Amniotic stem cell (primary cell): ENCODE results near the gene FHAD1.
"Not testable (repeated sequence)": the region's sequence is repeated elsewhere in the genome, so short reads cannot be mapped to it uniquely, and the experiment has no call there.

Experiments
- DNase-seq: peaks from one replicate; lab custom pipeline; 2025; lab: John Stamatoyannopoulos, UW

The FHAD1 gene

DNA sequence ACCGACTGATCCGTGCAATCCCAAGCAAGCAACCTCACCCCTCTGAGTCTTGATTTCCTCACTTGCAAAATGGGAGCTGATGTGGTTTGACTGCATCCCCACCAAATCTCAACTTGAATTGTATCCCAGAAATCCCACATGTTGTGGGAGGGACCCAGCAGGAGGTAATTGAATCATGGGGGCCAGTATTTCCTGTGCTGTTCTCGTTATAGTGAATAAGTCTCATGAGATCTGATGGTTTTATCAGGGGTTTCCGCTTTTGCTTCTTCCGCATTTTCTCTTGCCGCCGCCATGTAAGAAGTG is 58.4 kb downstream of the FHAD1 start:
- DNase-seq, result no peak

DNA sequence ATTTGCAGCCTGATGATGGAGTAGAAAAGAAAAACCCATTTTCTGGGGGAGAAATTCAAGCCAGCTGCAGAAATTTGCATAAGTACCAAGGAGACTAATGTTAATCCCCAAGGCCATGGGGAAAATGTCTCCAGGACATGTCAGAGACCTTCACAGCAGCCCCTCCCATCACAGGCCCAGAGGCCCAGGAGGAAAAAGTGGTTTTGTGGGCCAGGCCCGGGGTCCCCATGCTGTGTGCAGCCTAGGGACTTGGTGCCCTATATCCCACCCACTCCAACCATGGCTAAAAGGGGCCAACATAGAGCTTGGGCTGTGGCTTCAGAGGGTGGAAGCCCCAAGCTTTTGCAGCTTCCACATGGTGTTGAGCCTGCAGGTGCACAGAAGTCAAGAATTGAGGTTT is 59.3 kb downstream of the FHAD1 start:
- not testable (repeated sequence) for DNase-seq

DNA sequence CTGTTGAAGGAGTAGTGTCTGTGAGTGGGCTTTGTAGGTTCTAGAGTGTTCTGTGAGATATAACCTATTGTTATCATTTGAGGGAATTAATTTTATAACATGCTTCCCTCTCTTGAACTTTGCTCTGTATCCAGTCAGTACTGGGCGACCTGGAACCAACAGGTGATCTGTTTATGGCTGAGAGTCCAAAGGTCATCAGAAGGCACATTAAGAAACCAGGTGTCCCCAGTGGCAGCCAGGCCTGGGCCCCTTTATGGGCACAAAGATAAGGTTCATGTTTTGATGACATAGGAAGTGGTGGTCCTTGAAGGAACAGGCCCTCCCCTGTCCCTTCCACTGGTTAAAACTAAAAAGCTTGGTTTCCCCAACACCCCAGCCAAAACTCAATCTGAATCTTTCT is 61.1 kb downstream of the FHAD1 start:
- no peak for DNase-seq

GRCh38 chr1:15308621-15309027 is 61.6 kb downstream of the FHAD1 start:
- DNase-seq, result no peak

DNA sequence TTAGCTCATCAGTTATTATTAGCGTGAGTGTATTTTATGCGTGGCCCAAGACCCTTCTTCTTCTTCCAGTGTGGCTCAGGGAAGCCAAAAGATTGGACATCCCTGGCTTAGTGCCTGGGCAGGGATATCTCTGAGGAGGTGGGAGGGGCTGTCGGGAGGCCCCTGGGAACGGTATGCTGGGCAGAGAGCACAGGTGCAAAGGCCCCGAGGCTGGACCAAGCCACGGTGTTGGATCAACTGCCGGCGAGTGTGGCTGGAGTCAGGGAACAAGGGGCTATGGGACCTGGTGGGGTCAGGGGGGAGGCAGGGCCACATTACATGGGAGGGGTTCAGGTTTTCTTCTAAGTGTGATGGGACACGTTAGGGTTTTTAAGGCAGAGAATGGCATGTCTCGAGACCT is 62.7 kb downstream of the FHAD1 start:
- no peak for DNase-seq

GRCh38 chr1:15310544-15310943 is 63.5 kb downstream of the FHAD1 start:
- no peak for DNase-seq

DNA sequence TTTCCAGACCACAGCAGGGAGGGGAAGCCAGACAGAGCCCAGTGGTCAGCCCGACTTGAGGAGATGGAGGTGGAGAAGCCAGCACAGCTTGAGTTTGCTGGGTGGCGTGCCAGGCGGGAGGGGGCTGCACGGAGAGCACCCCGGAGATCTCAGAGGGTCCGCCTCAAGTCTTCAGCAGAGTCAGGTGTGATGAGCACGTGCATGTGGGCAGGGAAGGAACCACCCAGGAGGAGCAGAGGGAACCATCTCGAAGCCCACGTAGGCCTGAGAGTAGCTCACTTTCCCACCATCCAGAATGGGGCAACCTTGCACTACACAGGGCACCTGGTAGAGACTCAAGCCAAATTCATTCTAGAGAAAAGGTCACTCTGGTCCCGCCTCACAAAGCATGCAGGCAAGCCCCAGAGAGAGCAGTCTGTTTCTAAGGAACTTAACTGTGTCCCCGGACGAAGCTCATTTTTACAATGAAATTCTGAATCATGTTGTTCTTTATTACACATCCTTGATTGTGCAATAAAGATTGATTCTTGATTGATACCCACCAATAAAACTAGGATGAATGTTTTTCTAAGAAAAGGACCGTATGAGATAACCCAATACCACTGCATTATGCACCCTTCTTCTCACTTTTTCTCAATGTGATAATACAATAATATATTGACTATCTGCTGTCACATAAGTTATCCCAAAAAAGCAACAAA is 64.2 kb downstream of the FHAD1 start:
- no peak for DNase-seq

DNA sequence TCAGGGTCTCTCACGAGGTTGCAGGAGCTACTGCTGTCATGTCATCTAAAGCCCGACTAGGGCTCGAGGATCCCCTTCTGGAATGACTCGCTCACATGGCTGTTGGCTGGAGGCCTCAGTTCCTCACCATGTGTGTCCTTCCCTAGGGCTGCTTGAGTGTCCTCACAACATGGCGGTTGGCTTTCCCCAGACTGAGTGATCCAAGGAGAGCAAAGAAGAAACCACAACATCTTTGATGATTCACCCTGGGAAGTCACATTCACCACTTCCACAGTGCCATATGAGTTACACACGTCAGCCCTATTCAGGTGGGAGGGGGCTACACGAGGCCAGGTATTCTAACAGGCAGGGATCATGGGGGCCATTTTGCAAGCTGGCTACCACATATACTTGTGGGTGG is 64.9 kb downstream of the FHAD1 start:
- no peak for DNase-seq

- DNase-seq, result no peak
These were observed 65.8 kb downstream of the FHAD1 start for GRCh38 chr1:15312626-15313411.

DNA sequence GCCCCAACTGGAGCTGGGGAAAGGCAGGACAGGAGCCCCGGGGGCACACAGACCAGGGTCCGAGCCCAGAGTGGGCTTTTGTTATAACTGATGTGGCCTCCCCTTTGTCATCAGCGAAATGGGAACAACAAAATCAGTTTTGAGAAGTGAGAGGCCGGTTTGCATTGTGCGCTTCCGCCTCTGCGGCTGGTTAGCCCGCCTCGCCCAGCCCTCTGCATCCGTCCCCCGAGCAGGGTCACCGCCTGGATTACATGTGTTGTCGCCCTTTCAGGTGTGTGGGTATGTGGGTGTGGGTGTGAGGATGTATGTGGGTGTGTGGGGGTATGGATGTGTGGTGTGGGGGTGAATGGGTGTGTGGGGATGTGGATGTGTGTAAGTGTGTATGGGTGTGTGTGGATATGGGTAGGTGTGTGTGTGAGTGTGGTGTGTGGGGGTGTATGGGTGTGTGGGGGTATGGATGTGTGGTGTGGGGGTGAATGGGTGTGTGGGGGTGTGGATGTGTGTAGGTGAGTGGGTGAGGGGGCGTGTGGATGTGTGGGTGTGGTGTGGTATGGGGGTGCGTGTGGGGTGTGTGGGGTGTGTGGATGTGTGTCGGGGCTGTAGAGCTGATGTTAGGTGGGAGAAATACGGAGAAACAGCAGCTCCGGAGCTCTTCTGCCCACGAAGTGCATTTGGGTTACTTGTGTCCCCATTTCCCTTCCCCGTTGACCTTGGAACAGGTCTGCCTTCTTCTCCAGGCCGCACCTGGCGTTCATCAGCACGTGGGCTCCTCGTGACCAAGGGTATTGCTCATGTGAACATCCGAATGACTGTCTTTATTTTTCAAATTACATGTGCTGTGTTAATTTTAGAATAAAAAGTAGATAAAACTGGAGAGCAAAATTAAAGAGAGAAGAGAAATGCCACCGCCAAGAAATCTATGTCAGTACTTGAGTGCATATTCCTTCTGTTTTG is 67.6 kb downstream of the FHAD1 start:
- no peak for DNase-seq

GRCh38 chr1:15315815-15316214 is 68.8 kb downstream of the FHAD1 start:
- DNase-seq, result no peak

GRCh38 chr1:15316510-15316909 is 69.5 kb downstream of the FHAD1 start:
- no peak for DNase-seq

- no peak for DNase-seq
These were observed 73.2 kb downstream of the FHAD1 start for GRCh38 chr1:15320267-15320666.

DNA sequence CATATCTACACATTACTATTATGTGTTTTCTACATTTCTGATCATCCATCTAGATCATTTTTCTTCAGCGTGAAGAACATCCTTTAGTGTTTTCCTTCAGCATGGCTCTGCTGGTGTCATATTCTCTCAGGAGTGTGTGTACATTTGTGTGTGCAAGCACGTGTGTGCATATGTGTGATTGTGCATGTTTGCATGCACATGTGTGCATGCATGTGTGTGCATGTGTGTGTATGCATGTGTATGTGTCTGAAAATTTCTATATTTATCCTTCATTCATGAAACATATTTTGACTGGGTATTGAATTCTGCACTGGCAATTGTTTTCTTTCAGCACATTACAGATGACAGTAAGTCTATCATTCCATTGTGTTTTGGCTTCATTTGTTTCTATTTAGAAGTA is 74.6 kb downstream of the FHAD1 start:
- DNase-seq, result no peak

DNA sequence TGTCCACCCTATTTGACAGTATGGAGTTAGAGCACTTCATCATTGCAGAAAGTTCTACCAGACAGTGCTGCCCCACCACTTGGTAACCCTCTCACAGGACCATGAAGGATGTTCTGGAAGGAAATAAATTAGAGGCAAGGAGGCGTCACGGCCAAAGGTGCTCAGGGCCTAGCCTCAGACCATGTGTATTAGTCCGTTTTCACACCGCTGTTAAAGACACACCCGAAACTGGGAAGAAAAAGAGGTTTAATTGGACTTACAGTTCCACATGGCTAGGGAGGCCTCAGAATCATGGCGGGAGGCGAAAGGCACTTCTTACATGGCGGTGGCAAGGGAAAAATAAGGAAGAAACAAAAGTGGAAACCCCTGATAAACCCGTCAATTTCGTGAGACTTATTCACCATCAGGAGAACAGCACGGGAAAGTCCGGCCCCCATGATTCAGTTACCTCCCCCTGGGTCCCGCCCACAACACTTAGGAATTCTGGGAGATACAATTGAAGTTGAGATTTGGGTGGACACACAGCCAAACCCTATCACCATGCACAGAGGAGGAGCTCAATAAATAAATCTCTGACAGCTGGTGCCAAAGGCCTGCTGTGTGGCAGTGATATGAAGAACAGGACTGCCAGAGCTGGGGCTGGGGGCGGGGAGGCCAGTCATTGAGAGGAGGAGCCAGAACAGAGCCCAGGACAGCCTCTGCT is 75.8 kb downstream of the FHAD1 start:
- no peak for DNase-seq

GRCh38 chr1:15323351-15323988 is 76.4 kb downstream of the FHAD1 start:
- DNase-seq, result peak; percentile 23

- DNase-seq, result no peak
These were observed 77.2 kb downstream of the FHAD1 start for GRCh38 chr1:15323989-15324868.

GRCh38 chr1:15324869-15325335 is 77.9 kb downstream of the FHAD1 start:
- DNase-seq, result no peak

- DNase-seq, result no peak
These were observed 78.5 kb downstream of the FHAD1 start for GRCh38 chr1:15325375-15326085.
